Measurements from ENCODE around the gene L3MBTL4. TPM values are rescaled to one million over a fixed set of nuclear protein-coding genes. Genes with fewer than 3 reads are reported as not detected.

L3MBTL4 gene
- total and polyA plus RNA-seq, 9 of the 15 experiments (the other 6 are each of a cell fraction or from before 2014, with no cell fraction given): not detected

- TF ChIP-seq ZNF57 (CRISPR knock-in tag; IDR thresholded peaks at IDR 0.05): no peak
- no peak for TF ChIP-seq SMARCC2 (IDR thresholded peaks at IDR 0.05; ENCODE audit: low read depth)
- no peak for TF ChIP-seq TFE3 (CRISPR knock-in tag; IDR thresholded peaks at IDR 0.05)
Measured at GRCh38 chr18:6222271-6222670, 192.4 kb downstream of the L3MBTL4 start (continued).

- POLR2A ChIA-PET: no interaction called here
- Histone ChIP-seq H2AFZ (ENCODE audit: low read depth, low read length) (no peak overlapping the region), H3K27me3 (ENCODE audit: control insufficient read depth in 2 of 2, insufficient read depth in 2 of 2, low read length in 2 of 2) (no peaks in the 10 kb centered on the region), H3K27ac (ENCODE audit: extremely low read depth, low read depth, low read length) (no peak overlapping the region), H3K4me3 (no peak overlapping the region), H3K9me3 (replicated peaks; ENCODE audit: control insufficient read depth, insufficient read depth, low read depth, low read length) (peaks cover 2% of the 10 kb centered on the region; the same call in 1 of the 2 replicates), H3K9me1 (ENCODE audit: control insufficient read depth, insufficient read depth, low read length) (no peaks in the 10 kb centered on the region), H3K9ac (ENCODE audit: insufficient read depth in 1 of 2, low read depth in 2 of 2, low read length in 2 of 2) (no peak overlapping the region), H3K79me2 (ENCODE audit: control insufficient read depth, insufficient read depth, low read length) (no peaks in the 10 kb centered on the region), H3K4me1 (replicated peaks in 1 of 2; ENCODE audit: control insufficient read depth in 2 of 2, insufficient read depth in 2 of 2, low read length in 2 of 2) (no peaks in the 10 kb centered on the region), H3K4me2 (ENCODE audit: insufficient read depth, low read length) (no peak overlapping the region), H3K36me3 (ENCODE audit: control insufficient read depth, insufficient read depth, low read length) (no peaks in the 10 kb centered on the region), H4K20me1 (replicated peaks; ENCODE audit: control insufficient read depth, insufficient read depth, low read length) (no peaks in the 10 kb centered on the region)
- CTCF ChIA-PET (ENCODE audit: low intra/inter-chr PET ratio): no interaction called here
- DNase-seq (ENCODE audit: extremely low read depth in 1 of 4, low spot score in 3 of 4) (no peak), ATAC-seq (no peak), FAIRE-seq (no peak)
- 0% methylated on average over 2 of the region's 2 CpGs for WGBS (ENCODE audit: insufficient coverage, low coverage, missing lambda C conversion rate)
- in situ Hi-C loops (cut with MboI) (no loop called here), intact Hi-C loops (cut with micrococcal nuclease) (no loop called here)
- BruUV-seq (replicated peaks): no TSS peak
- TF ChIP-seq RBM17 (IDR thresholded peaks at IDR 0.05; ENCODE audit: borderline replicate concordance, low read depth, low read length): no peak
- TF ChIP-seq ARID3A (IDR thresholded peaks at IDR 0.05; ENCODE audit: borderline replicate concordance, low read depth, low read length): no peak
- no peak for TF ChIP-seq KHSRP (IDR thresholded peaks at IDR 0.05)
- no peak for TF ChIP-seq DIDO1 (tag; IDR thresholded peaks at IDR 0.05; ENCODE audit: low read depth)
- TF ChIP-seq BRCA1 (IDR thresholded peaks at IDR 0.05): no peak
- TF ChIP-seq BRCA1 (CRISPR knock-in tag; IDR thresholded peaks at IDR 0.05): no peak
- TF ChIP-seq ETS2 (tag; IDR thresholded peaks at IDR 0.05; ENCODE audit: borderline replicate concordance, poor library complexity, severe bottlenecking): no peak
- no peak for TF ChIP-seq NR0B1 (IDR thresholded peaks at IDR 0.05; ENCODE audit: partially characterized antibody)
- no peak for TF ChIP-seq FOXJ2 (tag; IDR thresholded peaks at IDR 0.05)
- TF ChIP-seq BRF1 (IDR thresholded peaks at IDR 0.05; ENCODE audit: borderline replicate concordance, extremely low read depth, insufficient read length): no peak
Measured at GRCh38 chr18:6221602-6222014, 193.1 kb downstream of the L3MBTL4 start.

All from K562 (cell line).